H1 (cell line): ENCODE data around the gene PTCD3. TPM values are rescaled to one million over a fixed set of nuclear protein-coding genes. Genes with fewer than 3 reads are reported as not detected.
A peak's percentile ranks its signal among the peaks of the same experiment; 100 is the strongest.

Experiments used
- ASH2L ChIP-seq: fragments of 200-600, 300-600 bp; sonication (generic); IDR thresholded peaks from one replicate; pipeline ENCODE4 v1.7.1; 2017; ENCODE audit warnings: low read length
- BRCA1 ChIP-seq: IDR thresholded peaks from 2 replicates; pipeline ENCODE4 v1.6.1; 2012; ENCODE audit warnings: low read depth, low read length, improper control_type of control experiment
- CBX8 ChIP-seq: fragments of 300-800, 300-1000 bp; sonication (generic); IDR thresholded peaks from 2 replicates; pipeline ENCODE4 v1.7.1; 2016; ENCODE audit warnings: low read depth, low read length, borderline replicate concordance
- CREB1 ChIP-seq: IDR thresholded peaks from 2 replicates; pipeline ENCODE4 v1.6.1; 2012; ENCODE audit warnings: inconsistent platforms
- E2F6 ChIP-seq: IDR thresholded peaks from 2 replicates; pipeline ENCODE4 v1.6.1; 2012; ENCODE audit warnings: inconsistent platforms
- HDAC6 ChIP-seq: IDR thresholded peaks from one replicate; pipeline ENCODE4 v1.7.1; 2012; ENCODE audit warnings: low read depth, mild to moderate bottlenecking, inconsistent platforms, low read length, moderate library complexity
- MAFK ChIP-seq: IDR thresholded peaks from 2 replicates; pipeline ENCODE4 v1.6.1; 2012; ENCODE audit warnings: low read depth, mild to moderate bottlenecking, improper control_type of control experiment, low read length
- POLR2A ChIP-seq, 2 experiments: IDR thresholded peaks; 1 replicate in 1 of 2; 2 replicates in 1 of 2; pipeline ENCODE4 v1.6.1; 2011; ENCODE audit warnings: low read depth in 2 of 2, low read length in 2 of 2, mild to moderate bottlenecking in 2 of 2; ENCODE audit errors: control extremely low read depth in 1 of 2
- SIX5 ChIP-seq: IDR thresholded peaks from 2 replicates; pipeline ENCODE4 v1.6.1; 2011; ENCODE audit warnings: mild to moderate bottlenecking, low read depth, low read length
- SP1 ChIP-seq: IDR thresholded peaks from 2 replicates; pipeline ENCODE4 v1.6.1; 2011; ENCODE audit warnings: low read depth, low read length
- SRF ChIP-seq: IDR thresholded peaks from 2 replicates; pipeline ENCODE4 v1.6.1; 2011; ENCODE audit warnings: mild to moderate bottlenecking, low read depth, low read length, moderate library complexity
- polyA plus RNA-seq, 7 experiments: library from polyadenylated mRNA; depleted of rRNA in 3 of 7; stranded (reverse) in 5 of 7; unstranded in 2 of 7; fragments of >200 nt in 5 of 7; fragments of 200-250 nt in 2 of 7; gene quantifications; 1 replicate in 5 of 7; 2 replicates in 1 of 7; 4 replicates in 1 of 7; pipeline versions ENCODE4 v1.2.1 to v1.2.3, GENCODE V29; 2011 to 2013; ENCODE audit warnings: missing spikeins in 2 of 7, mixed read lengths in 2 of 7
- total RNA-seq: library from RNA; stranded (reverse); fragmentation: NEBNext Ultra II Directional; extraction: Animal tissue kit (Norgen Biotek cat#: 25700); gene quantifications from 2 replicates; pipeline ENCODE4 v1.2.1, GENCODE V29; 2021

The PTCD3 gene
- total and polyA plus RNA-seq, 2 of the 8 experiments (the other 6 are each of a cell fraction or from before 2014, with no cell fraction given): 64.3 to 192 TPM

- peak; percentile 9; the same call in 1 of the 2 replicates for TF ChIP-seq E2F6
- TF ChIP-seq SRF: no peak
- TF ChIP-seq SP1: peak; percentile 84
- peak; percentile 71 for TF ChIP-seq SIX5
- peak; percentile 30 for TF ChIP-seq CREB1
- TF ChIP-seq MAFK: no peak
- peak; percentile 91 to 95 for TF ChIP-seq POLR2A (IDR thresholded peaks at IDR 0.05; ENCODE audit: control extremely low read depth in 1 of 2, low read depth in 2 of 2, low read length in 2 of 2)
- no peak for TF ChIP-seq HDAC6
- no peak for TF ChIP-seq BRCA1
- TF ChIP-seq CBX8: no peak
- peak; percentile 91 for TF ChIP-seq ASH2L
- TF ChIP-seq, all 59 proteins: peak for 22
These were observed at the start of gene PTCD3 (continued) for GRCh38 chr2:86105969-86106945.
